ENCODE measurements around the gene MGARP. TPM values are rescaled to one million over a fixed set of nuclear protein-coding genes. Genes with fewer than 3 reads are reported as not detected.

Gene MGARP
- total and polyA plus RNA-seq, 8 donors, result 0.08 to 1.4 (median 0.31) TPM; not detected in 5

DNA sequence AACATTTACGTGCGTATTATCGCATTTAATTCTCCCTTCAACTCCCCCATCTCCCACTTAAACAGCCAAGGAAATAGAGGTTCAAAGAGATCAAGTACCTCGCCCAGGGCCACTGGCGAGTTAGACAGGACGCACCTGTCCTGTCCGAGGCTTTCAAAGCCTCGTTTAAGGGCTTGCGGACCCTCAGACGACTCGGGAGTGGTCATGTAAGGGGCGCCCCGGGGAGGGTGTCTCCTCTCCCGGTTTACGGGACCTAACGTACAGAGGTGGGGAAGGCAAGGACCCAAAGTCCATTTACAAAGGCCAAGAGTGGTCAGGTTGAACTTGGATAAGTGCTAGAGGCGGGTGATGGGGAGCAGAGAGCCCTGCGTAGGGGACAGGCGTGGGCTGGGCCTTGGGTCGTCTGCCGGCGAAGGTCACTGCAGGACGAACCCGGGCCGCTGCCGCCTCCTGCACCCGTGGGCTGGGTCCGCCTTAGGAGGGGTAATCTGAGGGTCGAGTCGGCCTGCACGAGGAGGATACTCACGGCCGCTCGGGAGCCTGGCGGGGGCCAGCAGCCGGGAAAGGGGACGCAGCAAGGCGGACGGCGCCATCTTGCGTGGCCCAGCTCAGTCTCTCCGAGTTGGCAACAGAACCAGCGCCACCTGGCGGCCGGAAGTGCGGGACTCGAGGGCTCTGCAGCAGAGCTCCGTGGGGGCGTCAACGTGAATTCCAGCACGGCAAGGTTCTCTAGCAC, 15.3 kb upstream of the MGARP start:
- 0 to 1% (median 0%) methylated on average over 35 to 51 of the region's 51 CpGs for WGBS, 5 donors
- peak; percentile 98 for DNase-seq
- TF ChIP-seq POLR2AphosphoS5 (IDR thresholded peaks at IDR 0.05) (peak; percentile 65 to 87 (median 72)), EP300 (IDR thresholded peaks at IDR 0.05) (no peak), POLR2A (IDR thresholded peaks at IDR 0.05) (no peak)
- TF ChIP-seq, protein P1, sequence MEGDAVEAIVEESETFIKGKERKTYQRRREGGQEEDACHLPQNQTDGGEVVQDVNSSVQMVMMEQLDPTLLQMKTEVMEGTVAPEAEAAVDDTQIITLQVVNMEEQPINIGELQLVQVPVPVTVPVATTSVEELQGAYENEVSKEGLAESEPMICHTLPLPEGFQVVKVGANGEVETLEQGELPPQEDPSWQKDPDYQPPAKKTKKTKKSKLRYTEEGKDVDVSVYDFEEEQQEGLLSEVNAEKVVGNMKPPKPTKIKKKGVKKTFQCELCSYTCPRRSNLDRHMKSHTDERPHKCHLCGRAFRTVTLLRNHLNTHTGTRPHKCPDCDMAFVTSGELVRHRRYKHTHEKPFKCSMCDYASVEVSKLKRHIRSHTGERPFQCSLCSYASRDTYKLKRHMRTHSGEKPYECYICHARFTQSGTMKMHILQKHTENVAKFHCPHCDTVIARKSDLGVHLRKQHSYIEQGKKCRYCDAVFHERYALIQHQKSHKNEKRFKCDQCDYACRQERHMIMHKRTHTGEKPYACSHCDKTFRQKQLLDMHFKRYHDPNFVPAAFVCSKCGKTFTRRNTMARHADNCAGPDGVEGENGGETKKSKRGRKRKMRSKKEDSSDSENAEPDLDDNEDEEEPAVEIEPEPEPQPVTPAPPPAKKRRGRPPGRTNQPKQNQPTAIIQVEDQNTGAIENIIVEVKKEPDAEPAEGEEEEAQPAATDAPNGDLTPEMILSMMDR (IDR thresholded peaks at IDR 0.05), result peak in 6 of 7 experiments; percentile 54 to 96 (median 88)
- Histone ChIP-seq H3K4me3 (peak overlapping the region; percentile 74 to 92 (median 78)), H3K36me3 (peaks cover 16 to 33% (median 30%) of the 10 kb centered on the region in 4 donors), H3K27me3 (no peaks in the 10 kb centered on the region), H3K9me3 (no peaks in the 10 kb centered on the region), H3K27ac (peak overlapping the region; percentile 90 to 93 (median 90)), H3K4me1 (peaks cover 13 to 58% (median 35%) of the 10 kb centered on the region in 4 donors)
- intact Hi-C loops (cut with DNase I; ENCODE audit: low total_unique reads), result loop anchor here (10.0 kb wide), 2 partner anchors 71 to 201 kb away; no protein-coding TSS in a partner anchor

DNA sequence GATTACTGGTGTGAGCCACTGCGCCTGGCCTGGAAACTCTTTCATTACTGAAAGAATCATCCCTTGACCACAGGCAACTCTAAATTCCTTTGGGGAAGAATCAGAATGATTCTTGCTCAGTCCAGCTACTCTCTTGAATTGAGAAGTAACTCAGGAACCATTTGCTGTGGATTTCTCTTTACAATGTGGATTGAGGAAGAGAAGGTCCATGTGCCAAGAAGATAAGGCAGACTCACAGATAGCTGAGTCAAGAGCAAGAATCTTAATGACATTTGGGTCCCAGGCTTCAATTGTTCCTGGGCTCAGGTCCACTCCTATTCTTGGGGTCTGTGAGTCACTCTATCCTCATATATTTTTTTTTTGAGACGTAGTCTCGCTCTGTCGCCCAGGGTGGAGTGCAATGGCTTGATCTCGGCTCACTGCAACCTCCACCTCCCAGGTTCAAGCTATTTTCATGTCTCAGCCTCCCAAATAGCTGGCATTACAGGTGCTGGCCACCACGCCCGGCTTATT, 6.2 kb upstream of the MGARP start:
- Histone ChIP-seq H3K27ac (no peak overlapping the region), H3K9me3 (peaks cover 0 to 10% (median 3%) of the 10 kb centered on the region in 4 donors), H3K27me3 (no peaks in the 10 kb centered on the region), H3K4me3 (no peak overlapping the region), H3K36me3 (peaks cover 2 to 51% (median 41%) of the 10 kb centered on the region in 4 donors), H3K4me1 (no peaks in the 10 kb centered on the region)
- 96 to 99% (median 97%) methylated on average over 7 of the region's 7 CpGs for WGBS, 5 donors
- no peak for TF ChIP-seq POLR2AphosphoS5 (IDR thresholded peaks at IDR 0.05)
- TF ChIP-seq EP300 (IDR thresholded peaks at IDR 0.05), result no peak
- TF ChIP-seq POLR2A (IDR thresholded peaks at IDR 0.05), result no peak
- TF ChIP-seq, protein P1 (IDR thresholded peaks at IDR 0.05), result no peak
- intact Hi-C loops (cut with DNase I; ENCODE audit: low total_unique reads), result no loop called here
- no peak for DNase-seq

DNA sequence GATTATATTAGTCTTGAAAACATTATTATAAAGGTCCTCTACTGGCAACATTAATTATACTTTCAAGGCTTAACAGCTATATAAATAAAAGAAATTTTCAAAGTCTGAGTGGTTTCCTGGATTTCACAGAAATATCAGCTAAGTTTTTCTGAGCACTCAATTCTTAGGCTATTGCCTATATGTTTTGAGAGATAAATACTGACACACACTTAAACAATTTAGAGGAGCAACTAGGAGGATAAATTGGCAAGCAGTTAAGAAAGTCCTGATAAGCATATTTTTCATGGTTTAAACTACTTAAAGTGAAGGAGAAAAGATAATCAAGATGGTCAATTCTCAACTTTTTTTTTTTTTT, 2.7 kb upstream of the MGARP start:
- Histone ChIP-seq H3K27me3 (peaks cover 0 to 33% (median 24%) of the 10 kb centered on the region in 3 donors), H3K4me1 (peaks cover 0 to 17% (median 15%) of the 10 kb centered on the region in 4 donors), H3K4me3 (no peak overlapping the region), H3K27ac (no peak overlapping the region), H3K9me3 (peaks cover 0 to 10% (median 3%) of the 10 kb centered on the region in 4 donors), H3K36me3 (peaks cover 0 to 15% (median 7%) of the 10 kb centered on the region in 4 donors)
- intact Hi-C loops (cut with DNase I; ENCODE audit: low total_unique reads), result no loop called here
- DNase-seq, result no peak
- TF ChIP-seq POLR2AphosphoS5 (IDR thresholded peaks at IDR 0.05) (no peak), EP300 (IDR thresholded peaks at IDR 0.05) (no peak), POLR2A (IDR thresholded peaks at IDR 0.05) (no peak)
- TF ChIP-seq, protein P1 (IDR thresholded peaks at IDR 0.05), result no peak

DNA sequence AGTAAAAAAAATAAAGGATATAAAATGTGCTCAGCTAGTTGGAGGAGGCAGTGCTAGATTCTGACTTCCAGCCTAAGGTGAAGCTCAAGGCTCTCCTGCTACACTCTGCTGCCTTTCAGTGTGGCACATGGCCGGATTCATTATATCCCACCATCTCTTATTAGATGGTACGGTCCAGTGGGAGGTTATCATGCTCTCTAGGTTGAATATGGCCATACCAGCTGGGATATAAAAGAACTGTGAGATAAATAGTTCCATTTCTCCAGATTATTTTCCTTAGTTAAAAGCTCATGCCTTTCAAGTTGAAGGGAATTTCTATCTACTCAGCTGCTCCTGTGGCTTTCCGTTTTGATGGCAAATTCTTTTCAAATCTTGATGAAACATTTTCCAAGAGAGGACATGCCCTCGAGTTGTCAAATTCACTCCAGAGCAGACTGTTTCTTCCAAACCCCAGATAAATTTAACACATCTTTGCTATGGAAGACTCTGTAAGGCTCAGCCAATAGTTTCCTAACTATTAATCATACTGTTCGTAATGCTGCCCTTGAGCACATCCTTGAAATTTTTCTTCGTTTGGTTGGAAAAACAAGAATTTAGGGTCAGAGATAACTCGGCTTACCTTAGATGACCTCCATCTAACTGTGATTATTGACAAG, 2.2 kb upstream of the MGARP start:
- H3K4me3 ChIP-seq, result no peak overlapping the region
- peaks cover 0 to 37% (median 24%) of the 10 kb centered on the region in 3 donors for H3K27me3 ChIP-seq
- no peak for DNase-seq
- WGBS, 5 donors, result 60 to 70% (median 64%) methylated on average over 7 of the region's 7 CpGs
- peaks cover 0 to 10% (median 3%) of the 10 kb centered on the region in 4 donors for H3K9me3 ChIP-seq
- no peak for TF ChIP-seq EP300 (IDR thresholded peaks at IDR 0.05)
- TF ChIP-seq POLR2A (IDR thresholded peaks at IDR 0.05), result no peak
- TF ChIP-seq POLR2AphosphoS5 (IDR thresholded peaks at IDR 0.05), result no peak
- TF ChIP-seq, protein P1 (IDR thresholded peaks at IDR 0.05), result no peak
- H3K36me3 ChIP-seq, result peaks cover 0 to 10% (median 2%) of the 10 kb centered on the region in 4 donors
- intact Hi-C loops (cut with DNase I; ENCODE audit: low total_unique reads), result no loop called here
- peaks cover 0 to 17% (median 15%) of the 10 kb centered on the region in 4 donors for H3K4me1 ChIP-seq
- no peak overlapping the region for H3K27ac ChIP-seq
